Suprapubic skin (tissue), 4 donors: ENCODE results near the gene SPATA33.

Experiments used
- EP300 ChIP-seq: sonication (generic); formaldehyde crosslinking; IDR thresholded peaks from one replicate; pipeline ENCODE4 v1.6.1; 2017; ENCODE audit warnings: antibody characterized with exemption
- POLR2AphosphoS5 ChIP-seq, 3 donors: sonication (generic); formaldehyde crosslinking; IDR thresholded peaks; one replicate each; pipeline ENCODE4 v1.6.1; 2017; ENCODE audit warnings: antibody characterized with exemption in 3 of 3
- TF ChIP-seq, protein P1 (sequence below), 2 donors: fragments of 200-600 bp in 1 of 2; fragments of 450-650 bp in 1 of 2; sonication (generic) in 1 of 2; IDR thresholded peaks; one replicate each; pipeline ENCODE4 v1.5.1; 2016 to 2019; ENCODE audit warnings: antibody characterized with exemption in 2 of 2, mild to moderate bottlenecking in 1 of 2, moderate library complexity in 1 of 2

DNA sequence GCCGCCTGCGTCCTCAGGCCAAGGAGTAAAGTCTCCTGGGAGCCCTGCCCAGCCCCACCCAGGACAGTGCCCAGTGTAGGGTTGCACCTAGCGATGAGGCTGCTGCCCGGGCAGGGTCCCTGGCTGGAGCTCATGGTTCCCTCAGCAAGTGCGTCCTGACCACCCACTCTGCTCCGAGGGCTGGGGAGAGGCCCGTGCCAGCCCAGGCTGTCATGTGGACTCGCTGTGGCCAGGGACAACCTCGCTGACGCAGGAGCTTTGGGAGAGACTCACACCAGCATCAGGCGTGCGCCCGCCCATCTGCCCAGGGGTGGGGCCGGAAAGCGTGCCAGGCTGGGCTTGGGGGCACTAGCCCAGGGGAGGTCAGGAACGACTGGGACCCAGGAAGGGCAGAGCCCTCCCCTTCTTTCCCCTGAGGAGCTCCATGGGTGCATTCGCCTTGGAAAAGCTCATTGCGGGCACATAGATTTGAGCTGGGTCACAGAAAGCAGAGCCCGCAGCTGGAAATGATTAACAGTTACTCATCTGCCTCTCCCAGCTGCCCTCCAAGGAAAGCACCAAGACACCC is 24.5 kb upstream of the SPATA33 start:
- TF ChIP-seq, protein P1, sequence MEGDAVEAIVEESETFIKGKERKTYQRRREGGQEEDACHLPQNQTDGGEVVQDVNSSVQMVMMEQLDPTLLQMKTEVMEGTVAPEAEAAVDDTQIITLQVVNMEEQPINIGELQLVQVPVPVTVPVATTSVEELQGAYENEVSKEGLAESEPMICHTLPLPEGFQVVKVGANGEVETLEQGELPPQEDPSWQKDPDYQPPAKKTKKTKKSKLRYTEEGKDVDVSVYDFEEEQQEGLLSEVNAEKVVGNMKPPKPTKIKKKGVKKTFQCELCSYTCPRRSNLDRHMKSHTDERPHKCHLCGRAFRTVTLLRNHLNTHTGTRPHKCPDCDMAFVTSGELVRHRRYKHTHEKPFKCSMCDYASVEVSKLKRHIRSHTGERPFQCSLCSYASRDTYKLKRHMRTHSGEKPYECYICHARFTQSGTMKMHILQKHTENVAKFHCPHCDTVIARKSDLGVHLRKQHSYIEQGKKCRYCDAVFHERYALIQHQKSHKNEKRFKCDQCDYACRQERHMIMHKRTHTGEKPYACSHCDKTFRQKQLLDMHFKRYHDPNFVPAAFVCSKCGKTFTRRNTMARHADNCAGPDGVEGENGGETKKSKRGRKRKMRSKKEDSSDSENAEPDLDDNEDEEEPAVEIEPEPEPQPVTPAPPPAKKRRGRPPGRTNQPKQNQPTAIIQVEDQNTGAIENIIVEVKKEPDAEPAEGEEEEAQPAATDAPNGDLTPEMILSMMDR (IDR thresholded peaks at IDR 0.05) = no peak
- TF ChIP-seq EP300 (no peak), POLR2AphosphoS5 (IDR thresholded peaks at IDR 0.05) (no peak)
